ENCODE data around the gene LAD1. TPM values are rescaled to one million over a fixed set of nuclear protein-coding genes. Genes with fewer than 3 reads are reported as not detected.

The LAD1 gene
- total RNA-seq, 2 experiments from 2014 or later, result not detected

DNA sequence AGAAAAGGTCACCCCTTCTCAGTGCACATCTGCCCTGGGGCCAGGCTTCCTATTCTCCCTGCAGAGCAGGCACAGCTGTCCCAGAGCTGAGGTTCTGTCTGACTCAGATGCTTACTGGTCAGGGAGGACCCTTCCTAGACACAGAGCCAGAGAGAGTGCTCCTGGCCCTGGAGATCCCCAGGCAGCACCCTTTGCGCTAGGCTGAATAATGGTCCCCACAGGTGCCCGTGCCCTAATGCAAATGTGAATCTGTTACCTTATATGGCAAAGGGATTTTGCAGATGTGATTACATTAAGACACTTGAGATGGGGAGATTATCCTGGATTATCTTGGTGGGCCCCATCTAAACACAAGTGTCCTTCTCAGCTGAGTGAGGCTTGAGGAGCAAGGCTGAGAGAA lies 25.0 kb upstream of the LAD1 start:
- no peaks in the 10 kb centered on the region for H4K20me1 ChIP-seq (ENCODE audit: insufficient read depth, low read length)
- peak overlapping the region; percentile 77 for H3K27ac ChIP-seq (ENCODE audit: low read depth, low read length, poor library complexity, severe bottlenecking)
- no peak for DNase-seq (ENCODE audit: low spot score)
- H3K4me3 ChIP-seq (ENCODE audit: low read depth, low read length, poor library complexity, severe bottlenecking), result no peak overlapping the region
- BruUV-seq (replicated peaks), result no TSS peak
- TF ChIP-seq, protein P1, sequence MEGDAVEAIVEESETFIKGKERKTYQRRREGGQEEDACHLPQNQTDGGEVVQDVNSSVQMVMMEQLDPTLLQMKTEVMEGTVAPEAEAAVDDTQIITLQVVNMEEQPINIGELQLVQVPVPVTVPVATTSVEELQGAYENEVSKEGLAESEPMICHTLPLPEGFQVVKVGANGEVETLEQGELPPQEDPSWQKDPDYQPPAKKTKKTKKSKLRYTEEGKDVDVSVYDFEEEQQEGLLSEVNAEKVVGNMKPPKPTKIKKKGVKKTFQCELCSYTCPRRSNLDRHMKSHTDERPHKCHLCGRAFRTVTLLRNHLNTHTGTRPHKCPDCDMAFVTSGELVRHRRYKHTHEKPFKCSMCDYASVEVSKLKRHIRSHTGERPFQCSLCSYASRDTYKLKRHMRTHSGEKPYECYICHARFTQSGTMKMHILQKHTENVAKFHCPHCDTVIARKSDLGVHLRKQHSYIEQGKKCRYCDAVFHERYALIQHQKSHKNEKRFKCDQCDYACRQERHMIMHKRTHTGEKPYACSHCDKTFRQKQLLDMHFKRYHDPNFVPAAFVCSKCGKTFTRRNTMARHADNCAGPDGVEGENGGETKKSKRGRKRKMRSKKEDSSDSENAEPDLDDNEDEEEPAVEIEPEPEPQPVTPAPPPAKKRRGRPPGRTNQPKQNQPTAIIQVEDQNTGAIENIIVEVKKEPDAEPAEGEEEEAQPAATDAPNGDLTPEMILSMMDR (conservative IDR thresholded peaks at IDR 0.05; ENCODE audit: low read length), result no peak
- TF ChIP-seq EZH2phosphoT487 (IDR thresholded peaks at IDR 0.05; ENCODE audit: borderline replicate concordance, low read depth, low read length), result no peak
- peaks cover 62% of the 10 kb centered on the region for H3K4me1 ChIP-seq (ENCODE audit: insufficient read depth, low read length, poor library complexity, severe bottlenecking)
- POLR2A ChIA-PET, result no interaction called here
- no peak overlapping the region for H2AFZ ChIP-seq (ENCODE audit: low read length)
- peak overlapping the region; percentile 63 for H3K4me2 ChIP-seq (ENCODE audit: low read length)
- no peaks in the 10 kb centered on the region for H3K36me3 ChIP-seq (ENCODE audit: insufficient read depth, low read length)
- H3K9me2 ChIP-seq (ENCODE audit: insufficient read depth, low read length), result no peaks in the 10 kb centered on the region
- no peaks in the 10 kb centered on the region for H3K9me3 ChIP-seq (ENCODE audit: low read length)
- no peaks in the 10 kb centered on the region for H3K79me2 ChIP-seq (ENCODE audit: insufficient read depth, low read depth, low read length)
- intact Hi-C loops (cut with micrococcal nuclease; ENCODE audit: unreplicated experiment), result no loop called here
- CTCF ChIA-PET (ENCODE audit: unreplicated experiment), result no interaction called here

DNA sequence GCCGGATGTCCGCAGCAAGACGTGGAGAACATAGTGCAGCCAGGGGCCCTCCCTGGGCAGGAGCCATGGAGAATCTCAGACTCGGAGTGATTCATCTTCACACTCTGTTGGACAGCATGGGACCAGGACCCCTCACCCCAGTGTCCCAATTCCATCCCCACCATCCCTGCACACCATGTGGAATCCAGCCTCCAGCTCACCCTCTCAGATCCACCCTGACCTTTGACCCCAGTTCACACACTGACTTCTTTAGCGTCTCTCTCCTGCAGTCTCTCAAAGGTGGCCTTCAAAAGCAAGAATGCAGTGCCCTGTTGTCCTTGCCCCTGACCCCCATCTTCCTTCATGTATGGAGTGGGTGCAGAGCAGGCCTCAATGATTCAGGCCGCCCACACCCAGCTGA lies 24.5 kb upstream of the LAD1 start:
- Histone ChIP-seq H3K4me3 (ENCODE audit: low read depth, low read length, poor library complexity, severe bottlenecking) (no peak overlapping the region), H3K36me3 (ENCODE audit: insufficient read depth, low read length) (no peaks in the 10 kb centered on the region), H3K4me1 (ENCODE audit: insufficient read depth, low read length, poor library complexity, severe bottlenecking) (peaks cover 62% of the 10 kb centered on the region), H4K20me1 (ENCODE audit: insufficient read depth, low read length) (no peaks in the 10 kb centered on the region), H3K27ac (ENCODE audit: low read depth, low read length, poor library complexity, severe bottlenecking) (peak overlapping the region; percentile 77), H3K9me3 (ENCODE audit: low read length) (no peaks in the 10 kb centered on the region), H3K79me2 (ENCODE audit: insufficient read depth, low read depth, low read length) (no peaks in the 10 kb centered on the region), H2AFZ (ENCODE audit: low read length) (no peak overlapping the region), H3K4me2 (ENCODE audit: low read length) (peak overlapping the region; percentile 63), H3K9me2 (ENCODE audit: insufficient read depth, low read length) (no peaks in the 10 kb centered on the region)
- intact Hi-C loops (cut with micrococcal nuclease; ENCODE audit: unreplicated experiment), result no loop called here
- TF ChIP-seq EZH2phosphoT487 (IDR thresholded peaks at IDR 0.05; ENCODE audit: borderline replicate concordance, low read depth, low read length), result no peak
- TF ChIP-seq, protein P1 (conservative IDR thresholded peaks at IDR 0.05; ENCODE audit: low read length), result no peak
- ChIA-PET CTCF (ENCODE audit: unreplicated experiment) (no interaction called here), POLR2A (interaction anchor here (0.8 to 1.0 kb wide), 2 partner anchors 13 to 17 kb away, joined by 3 read pairs; no protein-coding TSS in a partner anchor)
- DNase-seq (ENCODE audit: low spot score), result no peak
- BruUV-seq (replicated peaks), result no TSS peak

DNA sequence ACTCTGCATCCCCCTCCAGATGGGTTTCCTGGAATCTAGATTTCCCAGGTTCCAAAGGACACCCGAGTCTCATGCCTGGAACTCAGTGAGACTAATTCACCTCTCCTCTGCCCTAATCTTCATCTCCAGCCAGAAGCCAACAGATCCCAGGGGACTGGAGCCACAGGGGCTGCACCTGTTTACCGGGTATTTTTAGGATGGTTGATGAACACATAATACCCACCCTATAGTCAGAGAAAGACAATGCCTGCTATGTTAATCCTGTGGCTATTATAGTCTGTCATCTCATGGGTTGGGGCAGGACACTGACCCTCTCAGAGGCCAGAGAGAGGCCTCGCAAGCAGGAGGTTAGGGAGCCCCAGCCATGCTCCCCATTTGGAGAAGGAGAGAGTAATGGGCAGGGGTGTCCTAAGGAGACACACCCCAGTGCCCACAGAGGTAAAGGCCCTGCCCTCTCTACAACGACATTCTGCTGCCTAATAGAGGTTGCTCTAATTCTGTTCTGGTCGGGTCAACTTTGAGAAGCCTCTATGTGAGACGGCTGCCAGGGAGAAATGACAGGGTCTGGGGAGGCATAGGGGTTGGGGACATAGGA lies 23.4 kb upstream of the LAD1 start:
- H3K27ac ChIP-seq (ENCODE audit: low read depth, low read length, poor library complexity, severe bottlenecking), result peak overlapping the region; percentile 77
- no peaks in the 10 kb centered on the region for H4K20me1 ChIP-seq (ENCODE audit: insufficient read depth, low read length)
- CTCF ChIA-PET (ENCODE audit: unreplicated experiment), result interaction anchor here (0.7 kb wide), 1 partner anchor 13 kb away, joined by 5 read pairs; no protein-coding TSS in a partner anchor
- BruUV-seq (replicated peaks), result no TSS peak
- peak; percentile 86 for DNase-seq (ENCODE audit: low spot score)
- peak overlapping the region; percentile 34 for H3K4me3 ChIP-seq (ENCODE audit: low read depth, low read length, poor library complexity, severe bottlenecking)
- TF ChIP-seq, protein P1 (conservative IDR thresholded peaks at IDR 0.05; ENCODE audit: low read length), result no peak
- intact Hi-C loops (cut with micrococcal nuclease; ENCODE audit: unreplicated experiment), result no loop called here
- peak overlapping the region; percentile 63 for H3K4me2 ChIP-seq (ENCODE audit: low read length)
- no peaks in the 10 kb centered on the region for H3K79me2 ChIP-seq (ENCODE audit: insufficient read depth, low read depth, low read length)
- H3K36me3 ChIP-seq (ENCODE audit: insufficient read depth, low read length), result no peaks in the 10 kb centered on the region
- peaks cover 68% of the 10 kb centered on the region for H3K4me1 ChIP-seq (ENCODE audit: insufficient read depth, low read length, poor library complexity, severe bottlenecking)
- no peaks in the 10 kb centered on the region for H3K9me3 ChIP-seq (ENCODE audit: low read length)
- POLR2A ChIA-PET, result interaction anchor here (0.7 to 1.0 kb wide), 3 partner anchors 14 to 1057 kb away, joined by 3 read pairs; no protein-coding TSS in a partner anchor
- peak overlapping the region; percentile 77 for H2AFZ ChIP-seq (ENCODE audit: low read length)
- no peaks in the 10 kb centered on the region for H3K9me2 ChIP-seq (ENCODE audit: insufficient read depth, low read length)
